Activated B cell treated with CpG ODN at 0.5 μM for 24 hours (primary cell): ENCODE data around the gene JSRP1. TPM values are rescaled to one million over a fixed set of nuclear protein-coding genes. Genes with fewer than 3 reads are reported as not detected.

ENCODE experiments used
- ATAC-seq: fragments of 200-7000 bp; cut with Tn5 transposase; one replicate; pipeline ENCODE4 v1.10.0; 2021; ENCODE audit warnings: low read depth, mild to moderate bottlenecking, moderate library complexity
- CTCF ChIA-PET: fragments of 350-600 bp; sonication (Branson Sonifier 250); formaldehyde crosslinking; loops from one replicate; lab custom pipeline; 2021; ENCODE audit warnings: antibody characterized with exemption; lab: Charles Lee
- POLR2A ChIA-PET: fragments of 350-600 bp; sonication (Branson Sonifier 250); formaldehyde crosslinking; loops from one replicate; lab custom pipeline; 2021; ENCODE audit warnings: antibody characterized with exemption; lab: Charles Lee
- DNase-seq: peaks from one replicate; pipeline ENCODE4 v3.0.0; 2022
- H3K27ac Mint-ChIP-seq: one replicate; pipeline ENCODE4 v1.8.0; 2020; ENCODE audit warnings: mixed read lengths
- H3K27me3 Mint-ChIP-seq: one replicate; pipeline ENCODE4 v1.8.0; 2021; ENCODE audit warnings: mixed read lengths
- H3K36me3 Mint-ChIP-seq: one replicate; pipeline ENCODE4 v1.8.0; 2021; ENCODE audit warnings: low read depth, mixed read lengths
- H3K4me1 Mint-ChIP-seq: one replicate; pipeline ENCODE4 v1.8.0; 2021; ENCODE audit warnings: mixed read lengths
- H3K4me3 Mint-ChIP-seq: one replicate; pipeline ENCODE4 v1.8.0; 2020; ENCODE audit warnings: mild to moderate bottlenecking, mixed read lengths
- H3K9me3 Mint-ChIP-seq: one replicate; pipeline ENCODE4 v1.8.0; 2020; ENCODE audit warnings: mixed read lengths
- CTCF ChIP-seq: fragments of 200-600 bp; IDR thresholded peaks from one replicate; pipeline ENCODE4 v1.8.0; 2022; ENCODE audit warnings: antibody characterized with exemption, mild to moderate bottlenecking
- intact Hi-C: fragments of 100-400 bp; cut with micrococcal nuclease; formaldehyde crosslinking; loops from one replicate; pipeline ENCODE4 v1.15.1; 2024
- total RNA-seq: library from RNA; stranded (reverse); gene quantifications from 2 replicates; pipeline ENCODE4 v1.2.3, GENCODE V29; 2022

The JSRP1 gene
- total RNA-seq, 1 donor from 2014 or later: 0.31 TPM

DNA sequence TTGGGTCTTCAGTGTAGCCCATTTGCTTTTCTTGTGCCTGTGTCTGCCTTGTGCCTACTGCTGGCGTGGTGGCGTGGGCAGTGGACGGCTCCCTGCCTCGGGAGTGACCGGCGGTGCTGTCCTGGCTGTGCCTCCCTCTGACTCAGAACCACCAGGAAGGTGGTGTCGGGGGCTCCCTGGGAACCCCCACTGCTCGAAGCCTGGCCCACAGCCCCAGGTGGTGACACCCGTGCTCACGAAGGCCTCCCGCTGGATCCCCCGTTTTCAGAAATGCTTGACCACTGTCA is 12.1 kb downstream of the JSRP1 start:
- intact Hi-C loops: no loop called here
- no peak overlapping the region for H3K27ac Mint-ChIP-seq
- peaks cover 71% of the 10 kb centered on the region for H3K36me3 Mint-ChIP-seq
- ChIA-PET CTCF (no interaction called here), POLR2A (no interaction called here)
- ATAC-seq (no peak), DNase-seq (no peak)
- no peaks in the 10 kb centered on the region for H3K27me3 Mint-ChIP-seq
- H3K9me3 Mint-ChIP-seq: no peaks in the 10 kb centered on the region
- peaks cover 35% of the 10 kb centered on the region for H3K4me1 Mint-ChIP-seq
- H3K4me3 Mint-ChIP-seq: no peak overlapping the region
- TF ChIP-seq CTCF: no peak

DNA sequence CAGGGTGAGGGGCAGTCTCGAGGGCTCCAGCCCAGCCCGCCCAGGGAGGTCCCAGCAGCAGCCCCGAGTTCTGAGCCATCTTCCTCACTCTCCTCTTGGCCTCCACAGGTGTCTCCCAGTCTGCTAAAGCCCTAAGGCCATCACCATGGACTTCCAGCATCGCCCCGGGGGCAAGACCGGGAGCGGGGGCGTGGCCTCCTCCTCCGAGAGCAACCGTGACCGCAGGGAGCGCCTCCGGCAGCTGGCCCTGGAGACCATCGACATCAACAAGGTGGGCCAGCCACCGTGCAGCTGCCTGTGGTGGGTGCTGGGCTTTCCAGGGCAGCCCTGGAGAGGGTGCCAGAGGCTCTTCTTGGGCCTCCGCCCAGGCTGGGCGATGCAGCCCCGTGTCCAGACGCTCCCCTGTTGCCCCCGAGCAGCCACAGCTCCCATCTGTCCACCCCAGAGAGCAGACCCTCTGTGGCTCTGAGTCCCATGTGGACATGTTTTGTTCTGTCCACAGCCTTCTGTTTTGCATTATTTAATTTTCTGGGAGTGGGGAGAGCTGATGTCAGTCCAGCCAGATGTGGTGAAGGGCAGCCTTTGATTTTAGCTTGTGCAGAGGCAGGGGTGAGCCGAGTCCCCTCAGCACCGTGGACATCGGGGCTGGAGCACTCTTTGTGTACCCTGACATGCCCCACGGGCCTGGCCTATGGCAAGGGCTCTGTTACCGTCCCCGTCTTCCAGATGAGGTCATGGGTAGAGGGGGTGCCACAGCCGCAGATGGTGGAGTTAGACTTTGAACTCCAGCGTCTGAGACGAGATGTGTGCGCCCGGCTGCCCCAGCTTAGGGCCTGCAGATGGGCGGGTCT is 12.7 kb downstream of the JSRP1 start:
- TF ChIP-seq CTCF: no peak
- ChIA-PET POLR2A (no interaction called here), CTCF (no interaction called here)
- H3K9me3 Mint-ChIP-seq: no peaks in the 10 kb centered on the region
- DNase-seq (no peak), ATAC-seq (no peak)
- peaks cover 41% of the 10 kb centered on the region for H3K4me1 Mint-ChIP-seq
- no peaks in the 10 kb centered on the region for H3K27me3 Mint-ChIP-seq
- intact Hi-C loops: no loop called here
- no peak overlapping the region for H3K27ac Mint-ChIP-seq
- no peak overlapping the region for H3K4me3 Mint-ChIP-seq
- peaks cover 68% of the 10 kb centered on the region for H3K36me3 Mint-ChIP-seq

DNA sequence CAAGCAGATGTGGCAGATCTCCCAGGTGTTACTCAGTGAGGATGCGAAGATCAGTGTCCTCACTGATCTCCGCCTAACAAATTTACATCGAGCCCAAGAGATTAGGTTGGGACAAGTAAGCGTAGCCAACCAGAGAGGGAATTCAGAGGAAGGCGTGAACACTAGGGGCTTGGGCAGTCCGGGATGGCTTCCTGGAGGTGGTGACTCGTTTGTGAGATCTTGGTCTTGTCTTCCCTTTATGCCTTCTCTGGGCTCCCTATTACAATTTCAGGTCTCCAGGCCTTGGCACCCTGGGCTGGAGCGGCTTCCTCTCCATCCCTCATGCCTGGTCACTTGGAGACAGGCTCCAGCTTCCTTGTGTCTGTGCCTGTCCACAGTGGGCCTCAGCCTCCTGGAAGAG is 13.4 kb downstream of the JSRP1 start:
- TF ChIP-seq CTCF: no peak
- no peaks in the 10 kb centered on the region for H3K9me3 Mint-ChIP-seq
- ChIA-PET CTCF (no interaction called here), POLR2A (interaction anchor here (9.7 kb wide), 1 partner anchor 29 kb away, joined by 103 read pairs; no protein-coding TSS in a partner anchor)
- no peaks in the 10 kb centered on the region for H3K27me3 Mint-ChIP-seq
- intact Hi-C loops: no loop called here
- DNase-seq (no peak), ATAC-seq (no peak)
- no peak overlapping the region for H3K27ac Mint-ChIP-seq
- peaks cover 48% of the 10 kb centered on the region for H3K4me1 Mint-ChIP-seq
- peaks cover 69% of the 10 kb centered on the region for H3K36me3 Mint-ChIP-seq
- no peak overlapping the region for H3K4me3 Mint-ChIP-seq

DNA sequence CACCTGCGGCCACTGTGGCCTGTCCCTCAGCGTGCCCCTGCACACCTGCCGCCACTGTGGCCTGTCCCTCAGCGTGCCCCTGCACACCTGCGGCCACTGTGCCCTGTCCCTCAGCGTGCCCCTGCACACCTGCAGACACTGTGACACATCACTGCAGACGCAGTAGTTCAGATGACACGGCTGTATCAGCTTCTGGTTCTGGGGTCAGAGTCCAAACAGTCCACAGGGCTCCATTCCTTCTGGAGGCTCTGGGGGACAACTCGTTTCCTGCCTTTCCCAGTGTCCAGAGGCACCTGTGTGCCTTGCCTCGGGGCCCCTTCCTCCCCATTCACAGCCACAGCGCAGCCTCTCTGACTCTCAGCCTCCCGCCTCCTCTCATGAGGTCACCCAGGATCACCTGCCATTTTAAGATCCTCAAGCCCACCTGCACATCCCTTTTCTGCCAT is 14.1 kb downstream of the JSRP1 start:
- peaks cover 67% of the 10 kb centered on the region for H3K36me3 Mint-ChIP-seq
- H3K27ac Mint-ChIP-seq: no peak overlapping the region
- ATAC-seq (no peak), DNase-seq (no peak)
- H3K27me3 Mint-ChIP-seq: no peaks in the 10 kb centered on the region
- TF ChIP-seq CTCF: no peak
- ChIA-PET POLR2A (interaction anchor here (1.2 to 9.7 kb wide), 2 partner anchors 30 to 60 kb away, joined by 3 to 103 read pairs; no protein-coding TSS in a partner anchor), CTCF (interaction anchor here (0.7 kb wide), 1 partner anchor 142 kb away, joined by 5 read pairs; no protein-coding TSS in a partner anchor)
- no peaks in the 10 kb centered on the region for H3K9me3 Mint-ChIP-seq
- intact Hi-C loops: no loop called here
- no peak overlapping the region for H3K4me3 Mint-ChIP-seq
- H3K4me1 Mint-ChIP-seq: peaks cover 53% of the 10 kb centered on the region

GRCh38 chr19:2240881-2241760 is 15.1 kb downstream of the JSRP1 start:
- ChIA-PET CTCF (interaction anchor here (0.7 to 1.9 kb wide), 3 partner anchors 12 to 143 kb away, joined by 3 to 7 read pairs (median 5); no protein-coding TSS in a partner anchor), POLR2A (interaction anchor here (1.0 to 9.7 kb wide), 5 partner anchors 8 to 61 kb away, joined by 3 to 103 read pairs (median 5); partner anchors contain the start of gene AMH)
- peaks cover 59% of the 10 kb centered on the region for H3K4me1 Mint-ChIP-seq
- ATAC-seq: no peak
- H3K27me3 Mint-ChIP-seq: no peaks in the 10 kb centered on the region
- H3K4me3 Mint-ChIP-seq: peak overlapping the region; percentile 7
- TF ChIP-seq CTCF: no peak
- intact Hi-C loops: no loop called here
- H3K27ac Mint-ChIP-seq: no peak overlapping the region
- peaks cover 65% of the 10 kb centered on the region for H3K36me3 Mint-ChIP-seq
- no peak for DNase-seq
- no peaks in the 10 kb centered on the region for H3K9me3 Mint-ChIP-seq
